ENCODE results near the gene OR5AP2.
"Not testable (repeated sequence)": the region's sequence is repeated elsewhere in the genome, so short reads cannot be mapped to it uniquely, and the experiment has no call there.

Gene OR5AP2

DNA sequence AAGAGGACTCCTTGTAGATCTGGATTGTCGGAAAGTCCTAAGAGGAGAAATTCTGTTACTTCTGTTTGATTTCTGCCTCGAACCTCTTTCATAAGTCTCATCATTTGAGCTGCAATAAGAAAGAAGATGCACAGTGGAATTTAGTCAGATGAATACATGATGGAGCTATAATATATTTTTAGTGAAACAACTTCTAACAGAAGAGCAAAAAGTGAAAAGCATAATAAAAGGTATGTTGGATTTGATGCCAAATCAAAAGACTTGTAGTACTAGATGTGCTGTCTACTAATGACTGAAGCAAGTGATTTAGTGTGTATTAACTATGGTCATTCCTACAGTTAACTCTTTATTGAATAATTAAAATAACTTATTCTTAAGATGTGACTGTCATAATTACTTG lies at the start of gene OR5AP2:
Gene OR5AP2 (minus strand): TSS at position 101 of the 400 bp plus-strand sequence. CDS start 0 bp downstream, at position 101.
- no peak within 1 kb of the TSS for H3K4me3 Mint-ChIP-seq
- H3K27me3 Mint-ChIP-seq, result no peaks in the 10 kb centered on the region
- no peak for DNase-seq (ENCODE audit: low spot score in 2 of 2)
- no peaks in the 10 kb centered on the region for H3K36me3 Mint-ChIP-seq (ENCODE audit: insufficient read depth)
- H3K4me1 Mint-ChIP-seq, result no peaks in the 10 kb centered on the region
- no peak within 1 kb of the TSS for H3K27ac Mint-ChIP-seq (ENCODE audit: low read depth)
- H3K9me3 Mint-ChIP-seq, result peaks cover 17% of the 10 kb centered on the region
- ATAC-seq (replicated peaks; ENCODE audit: extremely low read depth, poor library complexity, severe bottlenecking), result no peak

DNA sequence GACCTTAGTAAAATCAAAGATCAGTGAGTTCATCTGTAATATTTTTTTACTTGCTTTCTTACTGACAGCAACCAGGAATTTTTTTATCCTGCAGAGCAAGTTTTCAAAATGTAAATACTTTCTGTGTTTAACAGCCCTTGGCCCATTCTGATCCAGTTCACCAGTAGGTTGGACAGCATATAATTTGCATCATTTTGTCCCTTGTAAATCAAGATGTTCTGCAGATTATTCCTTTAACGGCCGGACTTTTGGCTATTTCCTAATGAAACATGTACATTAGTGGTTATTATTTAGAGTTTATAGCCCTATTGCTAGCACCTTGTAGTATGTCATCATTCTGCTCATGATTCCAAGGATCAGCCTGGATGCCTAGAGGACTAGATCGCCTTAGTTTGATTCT lies 48.9 kb upstream of the OR5AP2 start:
- H3K4me3 Mint-ChIP-seq; DNase-seq (ENCODE audit: low spot score in 2 of 2); H3K27me3 Mint-ChIP-seq; H3K27ac Mint-ChIP-seq (ENCODE audit: low read depth); H3K36me3 Mint-ChIP-seq (ENCODE audit: insufficient read depth); ATAC-seq (replicated peaks; ENCODE audit: extremely low read depth, poor library complexity, severe bottlenecking); H3K4me1 Mint-ChIP-seq: not testable (repeated sequence)
- peaks cover 16% of the 10 kb centered on the region for H3K9me3 Mint-ChIP-seq

DNA sequence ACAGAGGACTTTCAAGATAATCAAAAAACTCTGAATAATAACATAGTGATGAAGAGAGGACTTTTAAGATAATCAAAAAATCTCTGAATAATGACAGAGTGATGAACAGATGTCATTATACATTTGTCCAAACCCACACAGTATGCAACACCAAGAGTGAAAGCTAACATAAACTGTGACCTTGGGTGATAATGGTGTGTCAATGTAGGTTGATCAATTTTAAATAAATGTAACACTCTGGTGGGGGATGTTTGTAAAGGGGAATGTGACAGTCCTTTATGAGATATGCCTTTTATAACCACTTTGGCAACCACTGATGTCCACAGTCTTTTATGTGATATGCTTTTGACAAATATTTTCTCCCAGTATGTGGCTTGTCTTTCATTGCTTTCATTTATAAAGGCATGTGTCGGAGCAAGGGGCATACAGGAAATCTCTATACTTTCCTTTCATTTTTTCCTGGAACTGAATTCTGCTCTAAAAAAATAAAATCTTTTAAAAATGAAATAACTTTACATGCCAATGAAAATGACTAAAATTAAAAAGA lies 46.4 kb upstream of the OR5AP2 start:
- Mint-ChIP-seq H3K9me3 (peaks cover 20% of the 10 kb centered on the region), H3K27ac (ENCODE audit: low read depth) (no peak overlapping the region), H3K36me3 (ENCODE audit: insufficient read depth) (peaks cover 2% of the 10 kb centered on the region), H3K4me3 (no peak overlapping the region), H3K4me1 (no peaks in the 10 kb centered on the region), H3K27me3 (no peaks in the 10 kb centered on the region)
- no peak for ATAC-seq (replicated peaks; ENCODE audit: extremely low read depth, poor library complexity, severe bottlenecking)
- DNase-seq (ENCODE audit: low spot score in 2 of 2), result no peak

DNA sequence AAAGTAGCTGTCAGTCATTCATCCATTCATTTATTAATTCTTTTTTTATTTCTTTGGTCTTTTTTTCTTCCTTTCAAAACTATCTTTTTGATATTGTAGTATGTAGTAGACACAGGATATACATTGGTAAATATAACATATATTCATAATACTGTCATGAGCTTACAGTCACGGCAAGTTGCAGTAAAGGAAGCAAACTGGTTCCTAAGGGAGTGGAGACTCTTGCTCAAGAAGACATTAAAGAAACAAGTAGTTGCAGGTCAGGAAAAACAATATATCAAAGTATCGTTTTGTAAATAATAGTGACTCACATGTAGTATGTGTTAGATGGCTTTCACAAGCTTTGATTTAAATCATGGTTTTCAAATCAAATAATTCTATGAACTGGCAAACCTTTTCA lies 28.7 kb upstream of the OR5AP2 start:
- H3K27ac Mint-ChIP-seq (ENCODE audit: low read depth), result no peak overlapping the region
- peaks cover 9% of the 10 kb centered on the region for H3K9me3 Mint-ChIP-seq
- H3K27me3 Mint-ChIP-seq, result no peaks in the 10 kb centered on the region
- ATAC-seq (replicated peaks; ENCODE audit: extremely low read depth, poor library complexity, severe bottlenecking) (no peak), DNase-seq (ENCODE audit: low spot score in 2 of 2) (no peak)
- H3K36me3 Mint-ChIP-seq (ENCODE audit: insufficient read depth), result no peaks in the 10 kb centered on the region
- no peak overlapping the region for H3K4me3 Mint-ChIP-seq
- no peaks in the 10 kb centered on the region for H3K4me1 Mint-ChIP-seq

DNA sequence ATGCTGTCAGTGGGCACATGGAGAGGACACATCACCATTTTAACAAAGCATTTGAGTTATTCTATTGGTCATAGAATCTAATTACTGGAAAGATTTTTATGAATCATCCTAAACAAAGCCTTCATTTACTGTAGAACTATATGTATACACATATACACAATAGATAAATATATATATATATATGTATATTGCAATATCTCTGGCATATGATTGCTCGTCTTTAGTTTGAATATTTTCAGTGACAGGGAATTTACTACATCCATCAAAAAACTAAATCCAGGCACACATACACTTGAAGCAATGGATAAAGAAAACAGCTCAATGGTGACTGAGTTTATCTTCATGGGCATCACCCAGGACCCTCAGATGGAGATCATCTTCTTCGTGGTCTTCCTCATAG lies 21.1 kb upstream of the OR5AP2 start, which contains the start of gene OR5AR1:
Gene OR5AR1 (plus strand): TSS at position 301 of the 400 bp plus-strand sequence. CDS start 0 bp downstream, at position 301.
- Mint-ChIP-seq H3K27me3 (no peaks in the 10 kb centered on the region), H3K4me1 (no peaks in the 10 kb centered on the region), H3K27ac (ENCODE audit: low read depth) (no peak within 1 kb of the TSS)

DNA sequence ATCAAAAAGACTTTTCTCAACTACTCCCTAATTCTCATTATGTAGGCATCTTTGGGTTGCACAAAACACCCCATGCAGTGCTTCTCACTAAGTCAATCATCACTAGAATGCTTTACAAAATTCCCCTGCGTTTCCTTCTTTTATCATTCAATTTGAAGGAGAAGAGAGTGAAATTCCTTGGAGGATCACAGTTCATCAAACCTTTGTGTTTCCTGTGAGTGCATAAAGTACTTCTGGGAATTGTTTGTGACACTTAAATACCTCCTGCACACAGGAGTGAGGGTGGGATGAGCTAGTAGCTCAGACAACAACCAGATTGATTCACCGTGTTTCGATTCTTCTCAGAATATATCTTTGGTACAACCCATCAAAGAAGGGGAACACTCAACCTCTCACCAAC lies 17.5 kb upstream of the OR5AP2 start:
- Mint-ChIP-seq H3K4me1 (no peaks in the 10 kb centered on the region), H3K9me3 (peaks cover 18% of the 10 kb centered on the region), H3K36me3 (ENCODE audit: insufficient read depth) (no peaks in the 10 kb centered on the region), H3K27me3 (no peaks in the 10 kb centered on the region), H3K27ac (ENCODE audit: low read depth) (no peak overlapping the region), H3K4me3 (no peak overlapping the region)
- ATAC-seq (replicated peaks; ENCODE audit: extremely low read depth, poor library complexity, severe bottlenecking), result no peak
- no peak for DNase-seq (ENCODE audit: low spot score in 2 of 2)

More for the DNA sequence above, 21.1 kb upstream of the OR5AP2 start, which contains the start of gene OR5AR1:
- no peak for ATAC-seq (replicated peaks; ENCODE audit: extremely low read depth, poor library complexity, severe bottlenecking)
- Mint-ChIP-seq H3K9me3 (peaks cover 13% of the 10 kb centered on the region), H3K36me3 (ENCODE audit: insufficient read depth) (no peaks in the 10 kb centered on the region), H3K4me3 (no peak within 1 kb of the TSS)
- DNase-seq (ENCODE audit: low spot score in 2 of 2), result no peak

DNA sequence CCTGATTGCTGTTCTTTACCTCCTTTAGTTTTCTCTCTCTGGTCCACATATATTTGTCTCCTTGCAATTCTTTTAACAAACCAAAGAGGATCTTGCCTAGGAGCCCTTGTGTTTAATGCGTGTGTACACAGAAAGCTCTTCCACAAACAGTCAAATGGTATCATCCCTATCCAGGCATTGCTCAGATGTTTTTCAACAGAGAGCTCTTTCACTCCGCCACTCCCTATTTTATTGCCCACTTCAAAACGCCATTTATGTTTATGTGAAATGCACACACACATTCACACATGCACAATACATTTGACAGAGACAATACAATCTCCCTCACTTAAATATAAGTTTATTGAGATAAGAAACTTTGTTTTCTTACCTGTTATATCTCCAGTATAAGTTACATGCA lies 4.7 kb downstream of the OR5AP2 start:
- Mint-ChIP-seq H3K27me3 (no peaks in the 10 kb centered on the region), H3K36me3 (ENCODE audit: insufficient read depth) (no peaks in the 10 kb centered on the region), H3K9me3 (peaks cover 19% of the 10 kb centered on the region), H3K4me3 (no peak overlapping the region), H3K27ac (ENCODE audit: low read depth) (no peak overlapping the region), H3K4me1 (no peaks in the 10 kb centered on the region)
- DNase-seq (ENCODE audit: low spot score in 2 of 2), result no peak
- ATAC-seq (replicated peaks; ENCODE audit: extremely low read depth, poor library complexity, severe bottlenecking), result no peak

DNA sequence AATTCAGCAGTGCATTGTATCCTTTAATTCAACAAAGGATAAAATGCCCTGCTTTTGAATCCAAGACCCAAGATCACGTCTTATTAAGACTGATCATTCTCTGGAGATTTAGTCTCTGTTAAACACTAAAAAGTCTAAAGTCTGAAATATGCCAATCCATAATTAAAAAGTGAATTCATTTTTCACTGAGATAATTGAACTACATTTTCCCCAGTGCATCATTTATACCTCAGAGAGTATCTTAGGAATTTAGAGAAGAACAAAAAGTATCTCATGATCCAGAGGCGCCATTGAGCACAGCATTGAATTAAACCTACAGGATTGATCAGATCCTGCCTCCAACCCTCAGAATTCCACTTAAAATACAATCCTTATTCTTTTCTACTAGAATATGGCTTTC lies 5.4 kb downstream of the OR5AP2 start:
- Mint-ChIP-seq H3K27ac (ENCODE audit: low read depth) (no peak overlapping the region), H3K9me3 (peaks cover 17% of the 10 kb centered on the region), H3K4me1 (no peaks in the 10 kb centered on the region), H3K27me3 (no peaks in the 10 kb centered on the region), H3K4me3 (no peak overlapping the region), H3K36me3 (ENCODE audit: insufficient read depth) (no peaks in the 10 kb centered on the region)
- ATAC-seq (replicated peaks; ENCODE audit: extremely low read depth, poor library complexity, severe bottlenecking) (no peak), DNase-seq (ENCODE audit: low spot score in 2 of 2) (no peak)

DNA sequence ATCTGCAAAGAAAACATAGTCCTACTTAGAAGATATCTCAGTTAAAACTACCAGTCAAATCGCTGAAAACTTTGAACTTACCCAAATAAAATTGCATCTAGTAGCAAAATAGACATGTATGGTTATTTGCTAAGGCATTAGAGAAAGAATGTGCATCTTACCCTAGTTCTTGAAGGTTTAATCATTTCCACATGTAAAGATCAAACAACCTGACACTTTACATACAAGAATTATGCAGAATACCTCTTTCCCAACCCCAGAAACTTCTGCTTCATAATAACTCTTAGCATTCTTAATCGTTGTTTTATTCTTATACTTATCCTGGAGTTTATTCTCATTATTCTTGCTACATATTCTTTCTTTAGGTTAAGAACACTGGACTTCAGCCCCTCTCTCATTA lies 9.9 kb downstream of the OR5AP2 start:
- no peak for DNase-seq (ENCODE audit: low spot score in 2 of 2)
- no peaks in the 10 kb centered on the region for H3K4me1 Mint-ChIP-seq
- no peaks in the 10 kb centered on the region for H3K36me3 Mint-ChIP-seq (ENCODE audit: insufficient read depth)
- H3K27me3 Mint-ChIP-seq, result no peaks in the 10 kb centered on the region
- H3K27ac Mint-ChIP-seq (ENCODE audit: low read depth), result no peak overlapping the region
- ATAC-seq (replicated peaks; ENCODE audit: extremely low read depth, poor library complexity, severe bottlenecking), result no peak
- peaks cover 25% of the 10 kb centered on the region for H3K9me3 Mint-ChIP-seq
- no peak overlapping the region for H3K4me3 Mint-ChIP-seq

DNA sequence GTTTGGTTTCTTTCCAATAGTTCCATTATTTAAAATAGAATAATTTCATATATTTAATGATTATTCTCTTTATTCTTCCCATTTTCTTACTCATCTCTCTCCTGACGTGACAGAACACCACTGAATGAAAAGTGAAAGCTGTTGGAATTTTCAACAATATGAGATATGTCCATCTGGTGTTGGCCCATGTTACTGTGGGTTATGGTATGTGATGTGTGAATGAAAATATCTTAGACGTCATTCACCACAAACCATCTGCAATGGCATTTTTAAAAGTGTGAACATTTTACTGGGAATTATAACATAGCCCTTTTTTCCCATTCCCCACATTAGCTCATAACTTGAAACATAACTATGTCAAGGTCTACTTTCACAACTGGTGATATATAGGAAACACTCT lies 16.3 kb downstream of the OR5AP2 start:
- no peaks in the 10 kb centered on the region for H3K36me3 Mint-ChIP-seq (ENCODE audit: insufficient read depth)
- H3K27ac Mint-ChIP-seq (ENCODE audit: low read depth), result no peak overlapping the region
- ATAC-seq (replicated peaks; ENCODE audit: extremely low read depth, poor library complexity, severe bottlenecking) (no peak), DNase-seq (ENCODE audit: low spot score in 2 of 2) (no peak)
- no peaks in the 10 kb centered on the region for H3K27me3 Mint-ChIP-seq
- peaks cover 21% of the 10 kb centered on the region for H3K9me3 Mint-ChIP-seq
- H3K4me1 Mint-ChIP-seq, result no peaks in the 10 kb centered on the region
- H3K4me3 Mint-ChIP-seq, result no peak overlapping the region

DNA sequence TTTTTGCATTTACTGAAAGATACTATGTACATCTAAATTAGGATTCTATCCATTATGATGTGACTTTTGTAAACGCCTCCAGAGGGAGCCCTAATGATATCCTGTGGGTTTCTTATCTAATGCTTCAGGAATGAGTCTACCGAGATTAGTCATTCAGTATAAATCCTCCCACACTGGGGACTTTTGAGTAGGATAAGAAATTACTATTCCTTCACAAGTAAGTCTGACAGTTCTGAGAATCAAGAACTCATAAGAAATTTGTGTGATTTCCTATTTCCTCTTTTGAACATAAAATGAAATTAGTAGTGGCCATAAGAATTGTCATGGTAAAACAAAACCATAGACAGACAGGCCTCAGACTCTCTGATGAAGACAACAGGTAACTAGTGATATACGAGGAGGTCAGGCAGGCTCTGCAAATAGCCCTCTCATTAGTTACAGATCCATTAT lies 17.6 kb downstream of the OR5AP2 start:
- Mint-ChIP-seq H3K9me3 (peaks cover 24% of the 10 kb centered on the region), H3K4me1 (no peaks in the 10 kb centered on the region), H3K36me3 (ENCODE audit: insufficient read depth) (no peaks in the 10 kb centered on the region), H3K27ac (ENCODE audit: low read depth) (no peak overlapping the region), H3K4me3 (no peak overlapping the region), H3K27me3 (no peaks in the 10 kb centered on the region)
- ATAC-seq (replicated peaks; ENCODE audit: extremely low read depth, poor library complexity, severe bottlenecking) (no peak), DNase-seq (ENCODE audit: low spot score in 2 of 2) (no peak)

DNA sequence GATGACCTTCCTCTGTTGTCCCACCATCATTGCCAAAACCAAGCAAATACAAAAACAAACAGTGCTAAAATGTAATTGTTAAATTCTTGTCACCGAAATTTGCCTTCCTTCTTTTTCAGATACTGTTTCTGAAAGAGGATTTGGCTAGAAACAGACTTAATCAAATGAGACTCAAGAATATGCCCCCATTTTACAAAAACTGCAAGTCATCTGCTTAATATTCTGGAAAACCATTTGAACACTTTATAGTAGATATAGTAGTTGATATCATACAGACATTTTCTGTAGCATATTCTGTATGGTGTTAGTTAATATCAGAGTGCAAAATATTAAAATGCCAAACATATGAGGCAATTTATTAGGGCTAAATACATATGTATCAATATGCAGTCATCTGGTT lies 31.1 kb downstream of the OR5AP2 start:
- no peak overlapping the region for H3K4me3 Mint-ChIP-seq
- H3K36me3 Mint-ChIP-seq (ENCODE audit: insufficient read depth), result no peaks in the 10 kb centered on the region
- DNase-seq (ENCODE audit: low spot score in 2 of 2) (no peak), ATAC-seq (replicated peaks; ENCODE audit: extremely low read depth, poor library complexity, severe bottlenecking) (no peak)
- H3K27me3 Mint-ChIP-seq, result no peaks in the 10 kb centered on the region
- H3K27ac Mint-ChIP-seq (ENCODE audit: low read depth), result no peak overlapping the region
- no peaks in the 10 kb centered on the region for H3K4me1 Mint-ChIP-seq
- peaks cover 6% of the 10 kb centered on the region for H3K9me3 Mint-ChIP-seq

DNA sequence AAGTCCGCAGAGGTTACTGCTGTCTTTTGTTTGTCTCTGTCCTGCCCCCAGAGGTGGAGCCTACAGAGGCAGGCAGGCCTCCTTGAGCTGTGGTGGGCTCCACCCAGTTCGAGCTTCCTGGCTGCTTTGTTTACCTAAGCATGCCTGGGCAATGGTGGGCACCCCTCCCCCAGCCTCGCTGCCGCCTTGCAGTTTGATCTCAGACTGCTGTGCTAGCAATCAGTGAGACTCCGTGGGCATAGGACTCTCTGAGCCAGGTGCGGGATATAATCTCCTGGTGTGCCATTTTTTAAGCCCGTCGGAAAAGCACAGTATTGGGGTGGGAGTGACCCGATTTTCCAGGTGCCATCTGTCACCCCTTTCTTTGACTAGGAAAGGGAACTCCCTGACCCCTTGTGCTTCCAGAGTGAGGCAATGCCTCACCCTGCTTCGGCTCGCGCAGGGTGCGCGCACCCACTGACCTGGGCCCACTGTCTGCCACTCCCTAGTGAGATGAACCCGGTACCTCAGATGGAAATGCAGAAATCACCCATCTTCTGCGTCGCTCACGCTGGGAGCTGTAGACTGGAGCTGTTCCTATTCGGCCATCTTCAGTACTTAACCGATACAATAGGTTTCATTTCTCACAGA lies 50.0 kb downstream of the OR5AP2 start:
- H3K4me1 Mint-ChIP-seq; DNase-seq (ENCODE audit: low spot score in 2 of 2); H3K4me3 Mint-ChIP-seq; H3K36me3 Mint-ChIP-seq (ENCODE audit: insufficient read depth); H3K27ac Mint-ChIP-seq (ENCODE audit: low read depth); H3K27me3 Mint-ChIP-seq; ATAC-seq (replicated peaks; ENCODE audit: extremely low read depth, poor library complexity, severe bottlenecking): not testable (repeated sequence)
- H3K9me3 Mint-ChIP-seq, result peaks cover 20% of the 10 kb centered on the region

Data from central memory CD8-positive, alpha-beta T cell (primary cell).